DND-41 (cell line): ENCODE measurements around the gene ARHGEF17.

Experiments
- EZH2 ChIP-seq: IDR thresholded peaks from 3 replicates; pipeline ENCODE4 v1.6.1; 2012; ENCODE audit warnings: borderline replicate concordance, low read depth, mild to moderate bottlenecking, moderate library complexity, low read length, inconsistent platforms; ENCODE audit not compliant: severe bottlenecking
- TF ChIP-seq, protein P1 (sequence below): IDR thresholded peaks from 2 replicates; pipeline ENCODE4 v1.5.1; 2012; ENCODE audit warnings: borderline replicate concordance, low read length, moderate library complexity, mild to moderate bottlenecking; ENCODE audit not compliant: poor library complexity, severe bottlenecking; ENCODE audit errors: extremely low read depth

DNA sequence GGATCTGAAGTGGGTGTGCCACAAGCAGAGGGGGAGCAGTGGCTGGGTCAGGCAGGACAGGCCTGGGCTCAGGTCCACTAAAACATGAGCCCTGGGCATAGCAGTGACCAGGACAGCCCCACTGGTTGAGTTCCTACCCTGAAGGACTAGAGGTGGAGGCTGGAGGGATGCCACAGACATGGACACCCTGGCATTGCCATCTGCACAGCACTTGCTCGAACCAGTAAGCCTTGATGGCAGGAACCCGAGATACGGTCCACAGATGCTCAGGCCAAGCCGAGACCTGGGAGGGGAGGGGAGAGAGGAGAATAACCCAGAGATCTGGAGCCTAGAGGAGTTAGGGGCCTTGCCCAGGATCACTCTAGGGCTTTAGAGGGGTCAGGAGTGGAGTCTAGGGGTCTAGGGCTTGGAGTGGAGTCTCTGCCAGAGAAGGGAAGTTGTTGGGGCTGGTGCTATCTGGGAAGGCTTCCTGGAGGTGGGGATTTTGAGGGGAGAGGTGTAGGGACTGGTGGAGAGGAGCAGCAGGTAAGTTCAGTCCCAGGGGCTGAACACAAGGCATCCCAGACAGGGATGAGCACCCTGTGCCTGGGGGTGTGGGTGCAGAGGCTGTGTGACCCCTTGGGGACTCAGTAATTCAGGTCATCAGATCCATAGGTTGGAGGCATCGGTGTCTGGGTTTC is 37.5 kb downstream of the ARHGEF17 start:
- TF ChIP-seq, protein P1, sequence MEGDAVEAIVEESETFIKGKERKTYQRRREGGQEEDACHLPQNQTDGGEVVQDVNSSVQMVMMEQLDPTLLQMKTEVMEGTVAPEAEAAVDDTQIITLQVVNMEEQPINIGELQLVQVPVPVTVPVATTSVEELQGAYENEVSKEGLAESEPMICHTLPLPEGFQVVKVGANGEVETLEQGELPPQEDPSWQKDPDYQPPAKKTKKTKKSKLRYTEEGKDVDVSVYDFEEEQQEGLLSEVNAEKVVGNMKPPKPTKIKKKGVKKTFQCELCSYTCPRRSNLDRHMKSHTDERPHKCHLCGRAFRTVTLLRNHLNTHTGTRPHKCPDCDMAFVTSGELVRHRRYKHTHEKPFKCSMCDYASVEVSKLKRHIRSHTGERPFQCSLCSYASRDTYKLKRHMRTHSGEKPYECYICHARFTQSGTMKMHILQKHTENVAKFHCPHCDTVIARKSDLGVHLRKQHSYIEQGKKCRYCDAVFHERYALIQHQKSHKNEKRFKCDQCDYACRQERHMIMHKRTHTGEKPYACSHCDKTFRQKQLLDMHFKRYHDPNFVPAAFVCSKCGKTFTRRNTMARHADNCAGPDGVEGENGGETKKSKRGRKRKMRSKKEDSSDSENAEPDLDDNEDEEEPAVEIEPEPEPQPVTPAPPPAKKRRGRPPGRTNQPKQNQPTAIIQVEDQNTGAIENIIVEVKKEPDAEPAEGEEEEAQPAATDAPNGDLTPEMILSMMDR: no peak
- no peak for TF ChIP-seq EZH2
